CD4-positive, alpha-beta T cell treated with Interleukin-10 for 1 hour (primary cell): ENCODE data around the gene GATA2.

Experiments
- DNase-seq: peaks from one replicate; pipeline ENCODE4 v3.0.0-alpha.2; 2020

Gene GATA2

DNA sequence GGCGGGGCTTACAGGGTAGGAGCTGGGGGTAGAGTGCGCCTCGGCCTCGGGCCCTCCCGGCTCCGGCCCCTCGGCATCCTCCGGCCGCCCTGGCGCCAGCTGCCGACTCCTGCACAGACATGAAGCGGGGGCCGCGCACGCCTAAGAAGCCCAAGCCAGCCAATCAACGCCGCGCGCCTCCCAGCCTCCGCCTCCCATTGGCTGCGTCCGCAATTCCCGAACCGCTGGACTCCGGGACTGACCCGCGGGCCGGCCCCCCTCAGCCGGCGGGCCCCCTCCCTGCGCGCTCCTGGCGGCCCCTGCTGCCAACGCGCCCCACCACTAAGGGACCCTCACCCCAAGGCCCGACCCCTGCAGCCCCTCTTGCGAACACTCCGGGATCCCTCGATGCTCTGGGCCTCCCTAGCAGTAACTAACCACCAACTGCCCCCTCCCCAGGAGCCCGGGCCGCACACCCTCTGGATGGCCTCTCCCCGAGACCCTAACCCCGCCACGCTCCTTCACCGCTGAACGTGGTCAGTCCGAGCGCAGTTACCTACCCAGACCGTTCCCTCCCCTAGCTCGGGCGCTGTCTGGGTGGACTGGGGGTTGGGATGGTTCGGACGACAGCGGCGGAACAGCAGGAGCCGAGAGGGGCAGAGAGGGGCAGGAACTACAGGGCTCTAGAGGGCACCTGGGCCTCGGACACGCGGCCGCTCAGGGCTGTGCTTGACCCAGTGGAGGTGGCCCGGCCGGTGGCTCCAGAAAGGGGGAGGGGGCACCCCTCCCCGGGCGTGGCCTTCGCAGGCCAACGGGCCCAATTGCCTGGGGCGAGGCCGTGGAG is 5.0 kb downstream of the GATA2 start:
- DNase-seq = no peak

DNA sequence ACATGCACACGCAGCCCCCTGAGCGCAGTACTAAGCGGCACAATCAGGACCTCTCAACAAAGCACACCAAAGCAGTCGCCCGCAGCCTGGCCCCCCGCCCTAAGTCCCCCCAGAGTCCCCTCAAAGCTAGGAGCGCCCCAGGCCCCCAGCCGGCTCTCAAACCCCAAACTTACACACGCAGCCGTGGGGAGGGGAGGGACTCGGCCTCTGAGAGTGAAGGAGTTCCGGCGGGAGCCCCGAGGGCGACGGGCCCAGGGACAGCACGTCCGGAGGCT is 5.5 kb downstream of the GATA2 start:
- no peak for DNase-seq

DNA sequence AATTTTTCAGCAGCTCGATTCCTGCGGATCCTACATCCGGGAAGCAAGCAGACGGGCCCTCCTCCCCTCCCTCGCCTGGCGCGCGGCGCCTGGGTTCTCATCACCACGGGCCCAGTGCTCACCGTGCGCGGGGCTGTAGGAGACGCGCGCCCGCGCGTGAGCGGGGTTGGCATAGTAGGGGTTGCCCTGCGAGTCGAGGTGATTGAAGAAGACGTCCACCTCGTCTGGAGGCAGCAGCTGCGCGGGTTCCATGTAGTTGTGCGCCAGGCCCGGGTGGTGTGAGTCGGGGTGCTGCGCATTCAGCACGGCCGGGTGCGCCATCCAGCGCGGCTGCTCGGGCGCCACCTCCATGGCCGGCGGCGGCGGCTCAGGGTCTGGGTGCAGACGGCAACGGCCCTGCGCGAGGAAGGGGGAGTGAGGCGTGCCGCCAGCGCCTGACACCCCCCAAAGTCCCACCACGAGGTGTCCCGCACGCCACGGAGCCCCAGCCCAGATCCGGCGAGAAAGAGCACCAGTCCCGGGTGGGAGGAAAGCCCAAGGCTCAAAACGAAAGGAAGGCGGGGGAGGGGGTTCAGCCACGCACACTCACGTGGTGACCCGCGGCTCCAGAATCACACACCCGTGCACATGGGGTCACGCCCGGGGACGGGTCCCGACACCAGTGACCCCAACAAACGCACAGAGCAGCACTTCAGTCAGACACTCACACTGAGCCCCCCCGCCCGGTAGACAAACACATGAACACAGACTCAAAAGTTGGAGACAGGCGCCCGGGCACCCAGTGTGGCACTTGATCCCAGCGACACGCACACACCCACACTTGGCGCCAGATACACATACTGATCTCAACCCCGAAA is 6.1 kb downstream of the GATA2 start:
- DNase-seq = no peak

DNA sequence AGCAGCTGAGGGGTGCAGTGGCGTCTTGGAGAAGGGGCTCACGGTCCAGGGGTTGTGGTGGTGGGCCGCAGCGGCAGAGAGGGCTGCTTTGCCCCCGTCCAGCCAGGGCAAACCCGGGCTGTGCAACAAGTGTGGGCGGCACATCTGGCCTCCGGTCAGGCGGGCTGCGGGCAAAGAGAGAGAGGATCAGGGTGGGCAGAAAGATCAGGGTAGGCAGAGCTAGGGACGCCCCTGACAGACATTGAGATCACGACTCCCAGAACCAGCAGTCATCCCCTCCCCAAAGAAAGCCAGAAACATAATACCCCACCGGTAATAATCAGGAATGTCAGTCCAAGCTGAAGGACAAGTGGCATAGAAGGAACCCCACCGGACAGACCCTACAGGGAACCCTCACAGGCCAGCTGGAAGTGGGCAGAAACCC is 6.8 kb downstream of the GATA2 start:
- no peak for DNase-seq

DNA sequence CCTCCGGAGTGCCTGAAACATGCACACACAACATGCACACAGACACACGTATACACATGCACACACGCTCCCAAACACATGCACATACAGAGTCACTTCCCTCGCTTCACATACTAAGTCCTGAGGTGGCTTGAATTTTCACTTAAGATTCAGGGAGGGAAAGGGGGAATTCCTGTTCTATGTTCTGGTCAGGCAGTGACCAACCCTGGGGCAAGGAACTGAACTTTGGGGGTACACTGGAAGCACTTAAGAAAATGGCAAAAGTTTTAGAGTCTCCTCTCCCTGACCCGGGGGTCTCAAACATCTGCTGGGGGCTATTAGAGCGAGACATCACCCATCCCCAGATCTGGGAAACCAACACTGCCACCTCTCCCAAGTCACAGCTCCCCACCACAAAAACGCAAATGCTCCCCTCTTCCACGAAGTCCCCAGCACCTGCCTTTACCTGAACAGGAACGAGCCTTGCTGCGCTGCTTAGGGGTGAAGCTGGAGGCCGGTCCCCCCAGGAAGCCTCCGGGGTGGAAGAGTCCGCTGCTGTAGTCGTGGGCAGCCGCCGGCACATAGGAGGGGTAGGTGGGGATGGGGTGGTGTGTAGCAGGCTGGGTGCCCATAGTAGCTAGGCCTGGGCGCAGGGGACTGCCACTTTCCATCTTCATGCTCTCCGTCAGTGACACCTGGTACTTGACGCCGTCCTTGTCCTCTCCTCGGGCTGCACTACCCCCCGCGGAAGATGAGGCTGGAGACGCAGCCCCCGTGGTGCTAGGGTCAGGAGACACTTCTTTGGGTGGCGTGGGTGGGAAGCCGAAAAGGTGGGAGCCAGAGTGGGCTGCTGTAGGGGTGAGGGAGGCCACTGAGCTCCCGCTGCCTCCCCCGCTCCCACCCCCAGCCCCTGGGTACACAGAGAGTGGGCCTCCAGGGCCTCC is 7.5 kb downstream of the GATA2 start:
- no peak for DNase-seq

DNA sequence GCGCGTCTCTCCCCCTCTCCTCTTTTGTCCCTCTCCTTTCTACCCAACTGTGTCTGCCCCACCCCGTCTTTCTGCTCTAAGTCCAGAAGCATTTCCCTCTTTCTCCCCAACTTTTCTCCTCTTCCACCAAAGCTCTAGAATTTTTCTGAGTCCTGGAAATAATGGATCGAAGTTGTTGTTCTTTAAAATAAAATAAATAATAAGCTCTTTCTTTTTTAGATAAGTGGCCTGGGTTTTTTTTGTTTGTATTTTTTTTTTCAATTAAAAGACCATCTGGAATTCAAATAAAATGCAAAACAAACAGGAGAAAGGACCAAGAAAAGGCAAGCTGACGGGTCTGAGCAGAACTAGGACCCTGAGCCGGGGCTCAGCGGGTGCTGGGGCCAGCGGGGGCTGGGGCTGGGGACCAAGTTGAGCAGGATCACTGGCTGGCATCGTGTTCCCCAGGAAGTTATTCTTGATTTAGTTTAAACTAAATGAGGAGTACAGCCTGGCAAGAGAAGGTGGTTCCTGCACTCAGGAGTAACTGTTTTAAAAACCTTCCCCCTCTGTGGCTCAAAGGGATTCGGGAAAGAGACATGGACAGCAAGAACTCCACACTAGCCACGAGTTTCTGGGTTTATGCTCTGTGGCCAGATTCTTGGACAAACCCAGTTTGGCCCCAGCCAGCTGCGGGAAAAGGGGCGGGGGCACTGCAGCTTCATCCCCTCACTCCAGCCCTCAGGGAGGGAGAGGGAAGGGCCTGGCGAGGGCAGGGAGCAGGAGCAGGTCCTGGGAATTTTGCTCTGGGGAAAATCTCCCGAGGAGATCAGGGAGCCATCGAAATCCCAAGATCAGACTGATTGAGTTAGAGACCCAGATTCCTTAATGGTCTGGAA is 8.4 kb downstream of the GATA2 start:
- DNase-seq = no peak

DNA sequence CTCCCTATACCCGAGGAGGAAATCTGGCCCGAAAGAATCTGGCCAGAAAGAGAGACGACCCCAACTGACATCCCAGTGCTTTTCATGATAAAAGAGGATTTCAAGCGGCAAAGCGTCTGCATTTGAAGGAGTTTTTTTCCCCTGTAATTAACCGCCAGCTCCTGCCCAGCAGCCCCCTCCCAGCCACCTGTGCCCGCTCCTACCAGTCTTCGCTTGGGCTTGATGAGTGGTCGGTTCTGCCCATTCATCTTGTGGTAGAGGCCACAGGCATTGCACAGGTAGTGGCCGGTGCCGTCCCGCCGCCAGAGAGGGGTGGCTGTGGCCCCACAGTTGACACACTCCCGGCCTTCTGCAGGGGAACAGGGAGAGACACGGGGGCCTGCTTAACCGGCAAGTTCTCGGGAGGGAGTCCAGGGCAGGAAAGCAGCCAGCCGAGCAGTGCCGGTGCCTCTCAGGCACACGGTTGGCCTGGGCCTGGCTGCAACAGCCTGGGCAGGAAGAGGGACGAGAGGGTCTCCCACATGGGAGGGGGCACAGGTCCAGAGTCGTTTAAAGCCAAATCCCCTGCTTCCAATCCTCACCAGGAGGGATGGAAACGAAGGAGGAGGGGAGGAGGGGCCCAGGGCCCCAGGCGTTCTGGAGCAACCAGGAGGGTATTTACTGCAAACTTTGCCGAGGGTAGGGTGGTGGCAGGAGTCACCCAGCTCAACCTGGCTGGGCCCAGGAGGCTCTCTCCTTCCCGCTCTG is 9.2 kb downstream of the GATA2 start:
- DNase-seq = no peak

DNA sequence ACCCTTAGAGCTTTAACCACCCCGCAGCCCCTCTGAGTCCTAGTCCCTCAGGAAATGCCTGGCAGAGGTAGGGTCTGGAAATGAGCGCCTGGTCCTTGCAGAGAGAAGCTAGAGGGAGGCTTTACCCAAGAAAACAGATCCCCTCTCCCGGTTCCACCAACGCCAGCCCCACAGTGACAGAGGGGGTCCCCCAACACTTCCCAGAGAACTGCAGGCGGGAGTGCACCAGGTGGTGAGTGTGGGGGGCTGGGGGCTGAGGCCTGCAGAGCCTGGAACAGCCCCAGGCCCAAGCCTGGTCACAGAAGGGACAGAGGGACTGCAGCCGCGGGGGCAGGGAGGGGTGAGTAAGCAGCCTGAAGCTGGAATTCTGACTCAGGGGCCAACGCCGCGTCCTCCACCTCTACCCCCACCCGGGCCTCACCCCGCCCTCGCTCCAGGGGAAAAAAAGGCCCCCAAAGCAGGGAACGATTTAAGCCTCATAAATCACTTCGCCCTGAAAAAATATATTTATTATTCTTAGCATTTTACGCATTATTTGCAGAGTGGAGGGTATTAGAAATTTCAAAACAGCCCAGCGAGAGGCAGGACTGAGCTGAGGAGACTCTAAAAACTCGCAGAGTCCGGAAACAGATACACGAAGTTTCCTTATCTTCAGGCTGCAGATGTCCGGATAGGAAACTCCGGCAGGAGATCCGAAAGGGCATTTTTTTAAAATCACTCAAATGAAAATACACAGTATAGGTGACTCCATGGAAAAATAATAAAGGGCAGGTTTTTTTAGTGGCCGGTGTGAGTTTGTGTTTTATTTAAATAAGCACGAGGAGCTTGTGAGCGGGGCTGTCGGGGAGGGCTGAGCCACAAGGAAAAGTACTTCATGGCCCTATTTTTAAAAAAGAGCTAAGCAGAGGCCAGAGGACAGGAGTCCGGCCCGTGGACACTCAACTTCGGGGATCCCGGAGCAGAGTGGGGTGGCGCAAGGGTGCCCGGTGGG is 10.0 kb downstream of the GATA2 start:
- DNase-seq = no peak

DNA sequence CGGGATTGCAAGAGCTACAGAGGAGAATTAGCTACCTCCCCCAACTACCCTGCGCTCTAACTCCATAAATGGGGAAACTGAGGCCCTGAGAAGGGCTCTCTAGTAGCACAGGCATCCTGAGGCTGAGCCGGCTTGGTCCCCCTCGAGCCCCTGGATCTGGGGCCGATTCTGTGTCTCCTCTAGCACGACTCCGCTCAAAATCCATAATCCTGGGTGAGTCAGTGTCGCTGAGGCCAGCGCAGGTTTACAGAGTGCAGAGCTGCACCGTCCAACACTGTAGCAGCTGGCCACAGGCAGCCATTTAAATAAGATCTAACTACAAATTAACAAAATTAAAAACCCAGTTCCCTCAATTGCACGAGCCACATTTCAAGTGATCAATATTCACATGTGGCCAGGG is 10.8 kb downstream of the GATA2 start:
- DNase-seq = no peak

DNA sequence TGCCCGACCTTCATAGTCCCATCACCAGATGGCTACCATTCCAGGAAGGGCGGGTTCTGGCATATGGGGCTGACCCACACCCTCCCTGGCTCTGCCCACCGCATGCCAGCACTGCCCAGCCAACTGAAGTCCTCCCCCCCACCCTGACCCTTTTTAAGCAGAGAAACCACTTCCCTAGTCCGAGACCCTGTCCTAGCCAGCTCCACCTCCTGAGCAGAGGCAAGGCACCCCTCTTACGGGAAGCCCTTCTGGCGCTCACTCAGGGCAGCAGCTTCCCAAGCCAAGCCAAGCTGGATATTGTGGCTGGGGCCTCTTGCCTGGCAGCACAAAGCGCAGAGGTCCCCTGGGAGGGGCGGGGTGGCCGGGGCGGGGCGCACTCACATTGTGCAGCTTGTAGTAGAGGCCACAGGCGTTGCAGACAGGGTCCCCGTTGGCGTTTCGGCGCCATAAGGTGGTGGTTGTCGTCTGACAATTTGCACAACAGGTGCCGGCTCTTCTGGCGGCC is 11.5 kb downstream of the GATA2 start:
- no peak for DNase-seq

DNA sequence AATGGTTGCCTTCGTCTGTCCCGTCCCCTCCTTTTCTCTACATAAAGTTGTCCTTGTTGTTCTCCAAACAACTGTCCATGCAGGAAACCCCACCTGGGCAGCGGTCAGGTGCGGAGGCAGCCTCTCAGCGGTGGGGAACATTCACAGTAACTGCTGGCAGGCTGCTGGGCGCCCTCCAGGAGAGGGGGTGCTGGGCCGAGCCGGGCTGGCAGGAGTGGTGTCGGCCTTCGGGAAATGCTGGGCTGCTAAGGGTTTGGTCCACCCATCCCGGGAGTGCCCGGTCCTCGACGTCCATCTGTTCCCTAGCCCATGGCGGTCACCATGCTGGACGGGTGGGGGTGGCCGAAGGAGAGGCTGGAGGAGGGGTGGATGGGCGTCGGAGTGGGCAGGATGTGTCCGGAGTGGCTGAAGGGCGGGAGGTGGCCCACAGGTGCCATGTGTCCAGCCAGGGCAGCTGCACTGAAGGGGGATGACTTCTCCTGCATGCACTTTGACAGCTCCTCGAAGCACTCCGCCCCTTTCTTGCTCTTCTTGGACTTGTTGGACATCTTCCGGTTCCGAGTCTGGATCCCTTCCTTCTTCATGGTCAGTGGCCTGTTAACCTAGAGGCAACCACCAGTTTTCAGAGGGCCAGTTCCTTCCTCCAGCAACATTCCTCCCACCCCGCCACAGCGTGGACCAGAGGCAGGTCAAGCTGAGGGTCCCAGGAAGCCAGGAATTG is 12.1 kb downstream of the GATA2 start:
- no peak for DNase-seq

DNA sequence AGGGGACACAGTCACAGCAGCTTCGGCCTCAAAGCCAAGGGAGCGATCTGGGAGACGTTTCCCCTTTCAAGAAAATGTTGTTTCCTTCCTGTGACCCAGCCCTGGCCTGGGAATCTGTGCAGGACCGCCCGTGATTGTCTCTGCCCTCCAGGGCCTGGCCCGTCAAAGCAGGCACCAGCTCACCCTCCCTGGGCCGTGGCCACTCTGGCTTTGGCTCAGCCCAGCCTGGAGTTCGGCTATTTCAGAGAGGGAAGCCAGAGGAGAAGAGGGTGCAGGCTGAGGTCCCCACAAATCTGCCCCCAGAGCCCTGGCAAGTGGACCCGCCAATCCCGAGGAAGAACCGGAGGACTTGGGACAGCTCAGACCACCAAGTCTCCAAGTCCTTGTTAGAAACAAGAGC is 12.7 kb downstream of the GATA2 start:
- DNase-seq = no peak

DNA sequence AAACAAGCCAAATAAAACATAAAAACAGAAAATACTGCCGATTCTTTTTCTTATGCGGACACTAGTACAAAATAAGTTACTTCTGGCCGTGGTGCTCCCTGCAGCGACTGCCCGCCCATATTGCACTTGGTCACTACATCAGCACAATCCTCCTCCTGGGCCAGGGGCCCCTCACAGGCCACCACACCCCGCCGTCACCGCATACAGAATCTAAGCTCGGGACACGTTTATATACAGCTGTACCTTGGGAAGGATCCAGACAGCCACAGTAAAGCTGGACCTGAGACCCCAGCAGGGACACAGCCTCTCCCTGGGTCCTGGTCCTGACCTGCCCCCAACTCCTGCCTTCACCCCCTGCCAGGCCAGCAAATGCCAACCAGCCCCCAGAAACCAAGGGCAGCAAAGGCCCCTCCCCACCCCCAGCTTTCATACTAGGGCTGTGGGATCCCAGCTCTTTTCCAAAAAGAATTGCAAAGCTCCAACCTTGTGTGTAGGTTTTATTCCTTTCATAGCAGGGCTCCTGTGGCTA is 13.4 kb downstream of the GATA2 start:
- no peak for DNase-seq

DNA sequence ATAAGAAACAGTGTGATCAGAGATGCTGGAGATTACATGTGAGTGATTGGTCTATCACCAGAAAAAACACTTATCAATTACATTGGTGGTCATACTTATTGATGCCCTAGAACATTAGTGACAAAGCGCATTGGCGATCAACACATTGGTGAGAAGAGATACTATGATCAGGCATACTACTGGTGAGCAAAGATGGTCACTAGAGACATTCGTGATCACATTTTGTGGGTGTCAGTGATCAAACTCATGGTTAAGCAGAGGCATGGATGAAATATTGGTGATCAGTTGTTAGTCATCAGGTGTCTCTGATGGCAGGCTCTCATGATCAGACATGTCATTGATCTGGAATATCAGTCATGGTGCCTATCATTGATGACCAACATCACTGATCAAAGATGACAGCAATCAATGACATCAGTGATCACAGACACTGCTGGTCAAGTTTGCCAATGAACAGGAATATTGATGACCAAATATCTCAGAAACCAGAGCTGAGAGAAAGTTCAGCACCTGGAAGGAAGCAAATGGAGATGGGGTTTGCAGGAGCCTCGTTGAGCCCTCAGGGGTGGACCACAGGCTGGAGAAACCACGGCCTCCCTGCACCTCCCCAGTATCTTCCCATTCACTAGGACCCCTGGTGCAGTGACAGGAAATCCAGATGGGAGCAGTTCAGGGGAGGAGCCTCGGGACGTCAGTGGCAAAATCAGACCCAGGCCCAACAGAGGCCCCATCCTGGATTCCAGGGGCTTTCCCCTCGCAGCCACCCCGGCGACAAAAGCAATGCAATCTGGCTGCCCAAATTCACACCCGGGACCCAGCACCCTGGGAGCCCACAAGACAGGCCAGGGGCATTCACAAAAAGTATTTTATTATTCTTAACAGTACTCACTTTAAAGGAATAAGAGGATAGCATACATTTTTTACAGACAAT is 14.2 kb downstream of the GATA2 start:
- DNase-seq = no peak

DNA sequence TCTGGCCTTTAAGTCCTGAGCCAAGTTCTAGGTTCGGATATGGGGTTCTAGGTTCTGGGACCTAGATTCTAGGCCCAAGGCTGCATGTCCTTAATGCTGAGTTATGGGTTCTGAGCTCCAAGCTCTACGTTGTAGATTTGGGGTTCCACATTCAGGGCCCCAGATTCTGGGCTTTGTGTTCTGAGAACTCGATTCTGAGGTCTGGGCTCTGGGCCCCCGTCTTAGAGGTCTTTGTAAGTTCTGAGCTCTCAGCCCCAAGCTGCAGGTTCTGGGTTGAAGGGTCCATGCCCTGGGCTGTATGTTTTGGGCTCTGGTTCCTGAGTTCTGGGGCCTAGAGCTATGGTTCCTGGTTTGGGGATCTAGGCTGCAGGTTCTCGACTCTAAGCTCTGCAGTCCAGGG is 16.3 kb downstream of the GATA2 start:
- no peak for DNase-seq

DNA sequence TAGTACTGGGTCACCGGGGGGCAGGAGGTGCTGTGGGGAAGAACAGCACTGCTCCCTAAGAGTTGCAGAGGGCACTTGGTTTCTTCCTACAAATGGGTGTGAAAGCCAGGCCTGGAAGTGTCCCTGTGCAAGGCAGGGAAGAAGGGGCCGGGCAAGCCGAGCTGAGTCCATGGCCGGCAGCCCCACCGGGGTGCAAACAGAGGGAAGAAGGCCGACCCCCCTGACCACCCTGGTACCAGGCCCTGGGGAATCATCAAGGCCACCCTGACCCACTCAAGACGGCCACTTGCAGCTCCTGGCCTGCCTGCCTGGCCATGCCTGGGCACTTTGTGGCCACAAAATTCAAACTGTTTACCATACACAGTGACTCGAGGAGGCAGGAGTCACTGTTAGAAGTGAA is 17.6 kb downstream of the GATA2 start:
- no peak for DNase-seq

DNA sequence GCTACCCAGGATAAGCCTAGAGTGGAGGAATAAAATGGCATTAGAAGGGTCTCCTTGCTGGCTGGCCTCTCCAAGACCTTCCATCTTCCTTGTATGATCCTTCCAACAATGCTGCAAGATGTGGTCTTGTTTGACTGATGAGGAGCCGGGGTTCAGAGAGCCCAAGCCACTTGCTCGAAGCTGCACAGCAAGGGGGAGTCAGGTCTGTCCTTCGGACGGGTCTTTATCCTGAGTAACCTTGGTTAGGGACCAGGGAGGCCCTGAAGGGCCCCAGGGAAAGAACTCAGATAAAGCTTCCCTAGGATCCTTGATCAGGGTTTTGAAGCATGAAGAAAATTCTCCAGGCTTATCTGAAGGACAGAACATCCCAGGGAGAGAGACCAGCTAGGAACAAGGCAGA is 19.3 kb downstream of the GATA2 start:
- DNase-seq = no peak

DNA sequence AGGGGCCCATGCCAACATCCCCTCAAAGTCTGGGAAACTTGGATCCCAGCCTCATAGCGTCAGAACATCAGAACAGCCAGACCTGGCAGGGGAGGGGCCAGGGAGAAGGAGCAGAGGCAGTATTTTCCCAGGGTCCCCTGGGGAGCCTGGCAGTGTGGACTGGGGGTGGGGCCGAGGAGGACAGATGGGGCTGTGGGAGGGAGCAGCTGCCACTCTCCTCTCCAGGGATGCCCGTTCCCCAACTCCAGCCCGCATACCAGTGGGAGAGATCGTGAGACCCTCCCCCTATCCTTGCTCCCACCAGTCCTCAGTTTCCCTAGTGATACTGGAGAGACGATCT is 19.9 kb downstream of the GATA2 start:
- DNase-seq = no peak
